ENCODE data around the gene TRRAP.

TRRAP gene

DNA sequence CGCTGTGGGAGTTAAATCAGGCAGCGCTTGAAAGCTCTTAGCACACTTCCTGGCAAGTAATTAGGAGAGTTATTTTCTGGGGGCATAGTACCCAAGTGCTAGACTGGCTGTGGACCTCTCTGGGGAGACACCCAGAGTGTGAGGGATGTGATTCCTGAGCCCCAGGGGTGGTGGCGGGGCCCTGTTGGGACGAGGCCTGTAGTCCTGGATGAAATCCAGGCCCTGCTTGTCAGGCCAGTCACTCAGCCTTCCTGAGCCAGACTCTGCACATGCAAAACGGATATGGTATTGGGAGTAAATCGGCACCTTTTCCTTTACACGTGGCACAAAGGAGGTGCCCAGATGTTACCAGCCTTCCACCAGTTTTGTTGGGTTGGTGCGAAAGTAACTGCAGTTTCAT lies 31.2 kb downstream of the TRRAP start:
- no peak overlapping the region for H3K4me3 ChIP-seq (ENCODE audit: low read depth, low read length)
- TF ChIP-seq, protein P1, sequence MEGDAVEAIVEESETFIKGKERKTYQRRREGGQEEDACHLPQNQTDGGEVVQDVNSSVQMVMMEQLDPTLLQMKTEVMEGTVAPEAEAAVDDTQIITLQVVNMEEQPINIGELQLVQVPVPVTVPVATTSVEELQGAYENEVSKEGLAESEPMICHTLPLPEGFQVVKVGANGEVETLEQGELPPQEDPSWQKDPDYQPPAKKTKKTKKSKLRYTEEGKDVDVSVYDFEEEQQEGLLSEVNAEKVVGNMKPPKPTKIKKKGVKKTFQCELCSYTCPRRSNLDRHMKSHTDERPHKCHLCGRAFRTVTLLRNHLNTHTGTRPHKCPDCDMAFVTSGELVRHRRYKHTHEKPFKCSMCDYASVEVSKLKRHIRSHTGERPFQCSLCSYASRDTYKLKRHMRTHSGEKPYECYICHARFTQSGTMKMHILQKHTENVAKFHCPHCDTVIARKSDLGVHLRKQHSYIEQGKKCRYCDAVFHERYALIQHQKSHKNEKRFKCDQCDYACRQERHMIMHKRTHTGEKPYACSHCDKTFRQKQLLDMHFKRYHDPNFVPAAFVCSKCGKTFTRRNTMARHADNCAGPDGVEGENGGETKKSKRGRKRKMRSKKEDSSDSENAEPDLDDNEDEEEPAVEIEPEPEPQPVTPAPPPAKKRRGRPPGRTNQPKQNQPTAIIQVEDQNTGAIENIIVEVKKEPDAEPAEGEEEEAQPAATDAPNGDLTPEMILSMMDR (conservative IDR thresholded peaks at IDR 0.05; ENCODE audit: low read depth, low read length) = no peak
- no peak for DNase-seq (ENCODE audit: low read depth)

DNA sequence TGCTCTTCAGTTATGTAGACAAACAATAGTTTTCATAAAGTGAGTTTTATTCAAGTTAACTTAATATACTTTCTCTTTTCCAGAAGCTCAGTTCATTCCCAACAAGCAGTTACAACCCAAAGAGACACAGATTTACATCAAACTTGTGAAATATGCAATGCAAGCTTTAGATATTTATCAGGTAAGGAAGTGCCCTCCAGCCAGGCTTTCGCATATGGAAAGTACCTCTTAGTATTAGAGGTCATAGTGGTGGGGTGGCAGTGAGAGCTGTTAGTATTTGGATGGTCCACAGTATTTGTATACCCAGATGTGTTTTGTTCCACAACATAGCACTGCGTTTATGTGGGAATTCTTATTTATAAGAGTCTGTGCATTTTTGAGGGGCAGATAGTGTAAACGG lies 32.1 kb downstream of the TRRAP start:
- no peak overlapping the region for H3K4me3 ChIP-seq (ENCODE audit: low read depth, low read length)
- TF ChIP-seq, protein P1 (conservative IDR thresholded peaks at IDR 0.05; ENCODE audit: low read depth, low read length) = no peak
- no peak for DNase-seq (ENCODE audit: low read depth)

DNA sequence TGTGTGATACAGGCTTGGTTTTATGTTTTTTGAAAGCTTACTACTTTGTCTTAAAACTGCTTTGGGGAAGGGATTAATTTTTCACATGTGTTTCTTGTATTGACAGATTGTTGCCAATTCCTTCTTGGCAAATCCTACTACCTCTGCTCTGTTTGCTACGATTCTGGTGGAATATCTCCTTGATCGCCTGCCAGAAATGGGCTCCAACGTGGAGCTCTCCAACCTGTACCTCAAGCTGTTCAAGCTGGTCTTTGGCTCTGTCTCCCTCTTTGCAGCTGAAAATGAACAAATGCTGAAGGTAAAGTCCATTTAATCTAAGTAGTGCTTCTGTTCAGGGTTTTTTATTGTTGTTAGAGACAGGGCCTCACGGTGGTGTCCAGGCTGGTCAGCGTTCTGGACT lies 33.6 kb downstream of the TRRAP start:
- DNase-seq (ENCODE audit: low read depth) = no peak
- H3K4me3 ChIP-seq (ENCODE audit: low read depth, low read length) = no peak overlapping the region
- TF ChIP-seq, protein P1 (conservative IDR thresholded peaks at IDR 0.05; ENCODE audit: low read depth, low read length) = no peak

DNA sequence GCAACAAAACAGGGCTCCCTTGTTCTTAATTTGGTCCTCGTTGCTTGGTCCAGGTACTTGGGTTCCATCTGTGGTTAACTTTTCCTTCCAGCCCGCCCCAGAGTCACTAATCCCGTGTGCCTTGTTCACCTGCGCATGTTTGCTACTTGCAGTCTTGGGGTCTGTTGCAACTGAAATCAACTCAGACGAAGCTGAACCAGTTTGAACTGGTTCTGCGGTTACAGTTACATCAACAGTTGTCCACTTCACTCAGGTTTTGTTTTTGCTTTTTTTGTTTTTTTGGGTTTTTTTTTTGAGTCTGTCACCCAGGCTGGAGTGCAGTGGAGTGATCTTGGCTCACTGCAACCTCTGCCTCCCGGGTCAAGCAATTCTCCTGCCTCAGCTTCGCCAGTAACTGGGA lies 34.7 kb downstream of the TRRAP start:
- H3K4me3 ChIP-seq (ENCODE audit: low read depth, low read length) = no peak overlapping the region
- DNase-seq (ENCODE audit: low read depth) = no peak
- TF ChIP-seq, protein P1 (conservative IDR thresholded peaks at IDR 0.05; ENCODE audit: low read depth, low read length) = no peak

DNA sequence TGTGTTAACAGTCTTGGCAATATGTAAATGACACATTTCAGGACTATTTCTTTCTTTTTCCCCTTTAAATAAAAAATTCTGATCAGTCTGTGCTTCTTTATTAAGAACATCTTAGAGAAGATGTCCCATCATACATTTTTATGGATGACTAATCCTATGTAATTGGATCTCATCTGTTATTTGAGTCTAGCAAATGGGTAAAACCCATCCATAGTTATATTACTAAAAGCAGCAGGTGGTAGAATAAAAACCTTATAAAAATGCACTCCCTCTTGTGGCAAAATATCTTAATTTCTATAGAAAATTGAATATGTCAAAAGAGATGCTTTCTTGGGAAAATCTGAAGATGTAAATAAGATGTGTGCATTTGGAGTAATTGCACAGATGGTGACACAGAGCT lies 35.3 kb downstream of the TRRAP start:
- TF ChIP-seq, protein P1 (conservative IDR thresholded peaks at IDR 0.05; ENCODE audit: low read depth, low read length) = peak; percentile 29
- peak; percentile 37 for DNase-seq (ENCODE audit: low read depth)
- no peak overlapping the region for H3K4me3 ChIP-seq (ENCODE audit: low read depth, low read length)

DNA sequence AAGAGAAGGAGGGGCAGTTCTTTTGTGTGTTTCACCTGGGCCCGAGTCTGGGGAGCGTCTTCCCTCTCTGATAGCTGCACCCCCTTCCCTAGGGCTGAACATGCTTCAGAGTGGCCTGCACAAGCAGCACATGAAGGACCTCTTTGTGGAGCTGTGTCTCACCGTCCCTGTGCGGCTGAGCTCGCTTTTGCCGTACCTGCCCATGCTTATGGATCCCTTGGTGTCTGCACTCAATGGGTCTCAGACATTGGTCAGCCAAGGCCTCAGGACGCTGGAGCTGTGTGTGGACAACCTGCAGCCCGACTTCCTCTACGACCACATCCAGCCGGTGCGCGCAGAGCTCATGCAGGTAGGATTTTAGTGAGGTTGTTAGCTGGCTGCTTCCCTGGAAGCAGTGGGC lies 39.0 kb downstream of the TRRAP start:
- DNase-seq (ENCODE audit: low read depth) = no peak
- H3K4me3 ChIP-seq (ENCODE audit: low read depth, low read length) = no peak overlapping the region
- TF ChIP-seq, protein P1 (conservative IDR thresholded peaks at IDR 0.05; ENCODE audit: low read depth, low read length) = no peak

DNA sequence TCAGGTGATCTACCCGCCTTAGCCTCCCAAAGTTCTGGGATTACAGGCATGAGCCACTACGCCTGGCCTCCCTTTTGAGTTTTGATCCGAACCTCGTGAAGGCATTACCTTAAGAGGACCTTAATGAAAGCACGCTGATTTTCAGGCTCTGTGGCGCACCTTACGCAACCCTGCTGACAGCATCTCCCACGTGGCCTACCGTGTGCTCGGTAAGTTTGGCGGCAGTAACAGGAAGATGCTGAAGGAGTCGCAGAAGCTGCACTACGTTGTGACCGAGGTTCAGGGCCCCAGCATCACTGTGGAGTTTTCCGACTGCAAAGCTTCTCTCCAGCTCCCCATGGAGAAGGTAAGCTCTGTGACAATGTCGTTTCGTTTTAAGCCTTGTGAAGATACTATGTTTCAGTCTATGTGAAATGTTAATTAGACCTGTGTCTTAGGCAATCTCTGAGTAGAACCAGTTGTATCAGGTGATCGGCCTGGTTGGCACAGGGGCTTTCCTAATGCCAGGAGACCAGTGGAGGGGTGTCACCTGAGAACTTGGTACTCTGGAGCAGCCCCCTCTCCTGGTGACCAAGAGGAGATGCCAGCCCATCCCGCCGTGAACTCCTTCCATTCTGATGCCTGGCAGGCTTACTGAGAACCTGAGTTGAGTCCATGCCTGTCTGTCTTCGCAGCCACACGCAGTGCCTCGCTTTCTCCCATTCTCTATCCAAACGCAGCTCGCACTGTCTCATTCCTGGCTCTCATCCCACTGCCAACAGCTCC lies 43.5 kb downstream of the TRRAP start:
- TF ChIP-seq, protein P1 (conservative IDR thresholded peaks at IDR 0.05; ENCODE audit: low read depth, low read length) = peak; percentile 34
- H3K4me3 ChIP-seq (ENCODE audit: low read depth, low read length) = no peak overlapping the region
- no peak for DNase-seq (ENCODE audit: low read depth)

Data from choroid plexus epithelial cell (primary cell).